SK-N-MC (cell line): ENCODE data around the gene KLC4.

Source experiments
- DNase-seq: peaks from one replicate; pipeline ENCODE4 v3.0.0-alpha.2; 2011; ENCODE audit warnings: low read depth, low spot score
- H3K27ac ChIP-seq: fragments of 200-600 bp; sonication (generic); 2 replicates; pipeline ENCODE4 v1.5.1; 2016; ENCODE audit warnings: mixed run types
- H3K36me3 ChIP-seq: fragments of 200-600 bp; sonication (generic); 2 replicates; pipeline ENCODE4 v1.6.1; 2017; ENCODE audit warnings: antibody characterized with exemption, low read length, mixed read lengths; ENCODE audit not compliant: insufficient read depth
- H3K4me3 ChIP-seq: fragments of 200-600 bp; sonication (generic); 2 replicates; pipeline ENCODE4 v1.5.1; 2016
- H3K9ac ChIP-seq: fragments of 200-600 bp; sonication (generic); 2 replicates; pipeline ENCODE4 v1.8.0; 2017; ENCODE audit warnings: mixed run types, mixed read lengths; ENCODE audit not compliant: insufficient read length
- H3K9me3 ChIP-seq: fragments of 200-600 bp; sonication (generic); 2 replicates; pipeline ENCODE4 v1.6.1; 2017; ENCODE audit warnings: low read depth, mild to moderate bottlenecking, antibody characterized with exemption, low read length, moderate library complexity, mixed read lengths
- EZH2 ChIP-seq: fragments of 200-600 bp; sonication (generic); IDR thresholded peaks from one replicate; pipeline ENCODE4 v1.6.1; 2017; ENCODE audit warnings: antibody characterized with exemption
- FOXP2 ChIP-seq: optimal IDR thresholded peaks from 2 replicates; pipeline ENCODE3; 2011; ENCODE audit warnings: mild to moderate bottlenecking, moderate library complexity; ENCODE audit not compliant: insufficient read depth; ENCODE audit errors: extremely low read length, control extremely low read depth
- POLR2AphosphoS5 ChIP-seq: IDR thresholded peaks from 2 replicates; pipeline ENCODE4 v1.6.1; 2012; ENCODE audit warnings: mild to moderate bottlenecking, low read depth, low read length, borderline replicate concordance

The KLC4 gene

GRCh38 chr6:43062818-43063217, 3.4 kb downstream of the KLC4 start:
- no peak overlapping the region for H3K4me3 ChIP-seq
- H3K27ac ChIP-seq = no peak overlapping the region
- no peak overlapping the region for H3K9ac ChIP-seq
- no peaks in the 10 kb centered on the region for H3K9me3 ChIP-seq
- H3K36me3 ChIP-seq = peaks cover 2% of the 10 kb centered on the region; the same call in 1 of the 2 replicates
- TF ChIP-seq EZH2 (no peak), POLR2AphosphoS5 (no peak), FOXP2 (no peak)
- no peak for DNase-seq

- Histone ChIP-seq H3K4me3 (no peak overlapping the region), H3K36me3 (no peaks in the 10 kb centered on the region), H3K9ac (no peak overlapping the region), H3K9me3 (no peaks in the 10 kb centered on the region), H3K27ac (no peak overlapping the region)
- no peak for DNase-seq
- TF ChIP-seq FOXP2 (no peak), POLR2AphosphoS5 (no peak), EZH2 (no peak)
Measured at GRCh38 chr6:43070028-43070632, 10.7 kb downstream of the KLC4 start.

- Histone ChIP-seq H3K36me3 (no peaks in the 10 kb centered on the region), H3K27ac (peak overlapping the region; percentile 78), H3K9me3 (no peaks in the 10 kb centered on the region), H3K9ac (peak overlapping the region; percentile 49), H3K4me3 (peak overlapping the region; percentile 78; the same call in 1 of the 2 replicates)
- no peak for DNase-seq
- no peak for TF ChIP-seq POLR2AphosphoS5
- no peak for TF ChIP-seq FOXP2
- no peak for TF ChIP-seq EZH2
Measured at GRCh38 chr6:43074847-43075669, 15.6 kb downstream of the KLC4 start.

GRCh38 chr6:43075670-43076463, 16.4 kb downstream of the KLC4 start, which contains the start of gene PTK7:
PTK7 (plus strand) TSS chr6:43076314; CDS start chr6:43076489, 175 bp downstream.
- TF ChIP-seq EZH2 (no peak), FOXP2 (no peak), POLR2AphosphoS5 (peak; percentile 73)
- Histone ChIP-seq H3K9me3 (no peaks in the 10 kb centered on the region), H3K36me3 (no peaks in the 10 kb centered on the region), H3K9ac (peak within 1 kb of the TSS; percentile 92), H3K4me3 (peak within 1 kb of the TSS; percentile 98), H3K27ac (peak within 1 kb of the TSS; percentile 78)
- DNase-seq = no peak

DNA sequence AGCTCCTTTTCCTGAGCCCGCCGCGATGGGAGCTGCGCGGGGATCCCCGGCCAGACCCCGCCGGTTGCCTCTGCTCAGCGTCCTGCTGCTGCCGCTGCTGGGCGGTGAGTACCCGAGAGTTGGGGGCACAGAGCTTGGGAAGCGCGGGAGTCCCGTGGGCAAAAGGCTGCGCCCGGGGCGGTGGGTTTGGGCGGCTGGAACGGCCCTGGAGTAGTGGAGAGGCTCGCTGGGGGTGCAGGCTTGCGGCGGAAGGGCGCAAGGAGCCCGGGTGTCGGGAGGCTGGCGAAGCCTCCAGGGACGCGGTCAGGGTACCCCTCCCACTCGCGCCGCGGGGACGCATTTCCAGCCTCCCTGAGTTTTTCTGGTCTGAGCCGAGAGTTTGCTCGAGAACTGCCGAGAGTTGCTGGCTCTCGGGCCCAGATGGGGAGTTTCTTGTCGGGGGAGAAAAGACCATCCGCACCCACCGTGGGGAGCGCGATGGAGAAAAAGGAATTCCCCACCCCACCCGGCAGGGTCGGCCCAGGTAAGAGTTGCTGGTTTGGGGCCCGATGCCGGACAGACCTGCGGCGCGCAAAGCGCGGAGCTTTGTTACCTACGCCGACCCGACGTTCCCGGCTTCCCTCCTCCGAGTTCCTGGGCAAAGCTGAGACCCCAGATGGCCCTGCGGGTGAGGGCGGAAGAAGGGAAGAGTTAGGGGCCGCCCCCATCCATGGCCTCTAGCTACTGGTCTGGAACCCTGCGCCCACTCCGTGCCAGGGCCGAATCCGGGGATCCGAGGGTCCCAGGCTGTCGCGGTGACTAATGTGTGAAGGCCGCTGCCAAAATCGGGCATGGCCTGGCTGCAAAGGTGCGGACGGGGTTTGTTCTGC, 17.3 kb downstream of the KLC4 start:
- Histone ChIP-seq H3K9me3 (no peaks in the 10 kb centered on the region), H3K4me3 (peak overlapping the region; percentile 98), H3K9ac (peak overlapping the region; percentile 92), H3K36me3 (no peaks in the 10 kb centered on the region), H3K27ac (peak overlapping the region; percentile 25; the same call in 1 of the 2 replicates)
- TF ChIP-seq EZH2 (no peak), FOXP2 (no peak), POLR2AphosphoS5 (no peak)
- no peak for DNase-seq

DNA sequence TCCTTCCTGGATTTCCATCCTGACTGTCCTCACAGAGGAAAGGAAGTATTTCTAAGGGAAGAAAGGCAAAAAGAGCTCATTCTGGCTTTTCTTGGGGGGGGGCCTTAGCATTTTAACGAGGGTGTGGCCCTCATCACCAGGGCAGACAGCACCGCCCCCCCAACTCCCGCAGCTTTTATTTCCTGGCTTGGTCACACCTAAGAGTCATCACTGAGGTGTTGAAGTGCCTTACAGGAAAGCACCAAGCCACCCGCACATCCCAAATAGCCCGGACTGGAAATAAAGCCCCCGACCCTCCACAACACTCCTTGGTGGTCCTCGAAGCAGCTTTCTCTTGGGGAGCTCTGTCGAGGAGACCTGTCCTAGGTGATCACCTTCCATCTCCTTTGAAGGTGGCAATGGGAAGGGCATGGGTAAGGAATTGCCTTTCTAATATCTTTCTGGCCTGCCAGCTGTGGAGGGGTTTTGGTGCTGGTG, 17.9 kb downstream of the KLC4 start:
- Histone ChIP-seq H3K9me3 (no peaks in the 10 kb centered on the region), H3K9ac (peak overlapping the region; percentile 92), H3K36me3 (no peaks in the 10 kb centered on the region), H3K4me3 (peak overlapping the region; percentile 98), H3K27ac (no peak overlapping the region)
- TF ChIP-seq EZH2 (no peak), FOXP2 (no peak), POLR2AphosphoS5 (no peak)
- no peak for DNase-seq

GRCh38 chr6:43077981-43078511, 18.6 kb downstream of the KLC4 start:
- H3K4me3 ChIP-seq = peak overlapping the region; percentile 98
- TF ChIP-seq POLR2AphosphoS5 (no peak), FOXP2 (no peak), EZH2 (no peak)
- DNase-seq = no peak
- no peak overlapping the region for H3K27ac ChIP-seq
- H3K36me3 ChIP-seq = no peaks in the 10 kb centered on the region
- no peaks in the 10 kb centered on the region for H3K9me3 ChIP-seq
- peak overlapping the region; percentile 39 for H3K9ac ChIP-seq
